Daoy (cell line): ENCODE data around the gene GPNMB. TPM values are rescaled to one million over a fixed set of nuclear protein-coding genes. Genes with fewer than 3 reads are reported as not detected.
"Not testable (repeated sequence)": the region's sequence is repeated elsewhere in the genome, so short reads cannot be mapped to it uniquely, and the experiment has no call there.

ENCODE experiments used
- DNase-seq: peaks from one replicate; pipeline ENCODE4 v3.0.0-alpha.2; 2015; ENCODE audit warnings: low read depth
- total RNA-seq: library from RNA; depleted of rRNA; stranded (reverse); fragments of >200 nt; shearing (Covaris generic); gene quantifications from 2 replicates; pipeline ENCODE4 v1.2.3, GENCODE V29; 2014; rRNA removed

The GPNMB gene
- total RNA-seq, 1 experiment from 2014 or later = 6.9 TPM

- peak; percentile 54 for DNase-seq
Observed at GRCh38 chr7:23299770-23300300, 53.3 kb downstream of the GPNMB start.

DNA sequence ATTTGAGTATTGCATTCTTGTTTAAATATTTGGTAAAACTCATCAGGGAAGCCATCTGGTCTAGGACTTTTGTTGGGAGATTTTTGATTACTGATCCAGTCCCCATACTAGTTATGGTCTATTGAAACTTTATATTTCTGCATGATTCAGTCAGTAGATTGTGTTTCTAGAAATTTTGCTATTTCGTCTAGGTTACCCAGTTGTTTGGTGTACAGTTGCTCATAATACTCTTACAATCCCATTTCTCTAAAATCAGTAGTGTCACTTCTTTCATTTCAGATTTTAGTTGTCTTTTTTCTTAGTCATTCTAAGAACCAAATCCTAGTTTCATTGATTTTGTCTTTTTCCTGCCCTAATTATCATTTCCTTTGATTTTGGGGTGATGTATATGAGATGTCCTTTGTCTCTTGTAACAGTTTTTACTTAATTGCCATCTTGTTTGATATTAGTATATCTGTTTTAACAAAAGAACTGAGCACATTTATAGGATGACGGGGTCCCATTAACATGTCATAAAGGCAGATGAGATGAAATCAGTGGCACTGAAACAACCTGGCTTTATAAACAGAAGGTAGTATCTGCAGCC is 60.5 kb downstream of the GPNMB start:
- DNase-seq = no peak

- DNase-seq = no peak
Observed at GRCh38 chr7:23308754-23309153, 62.2 kb downstream of the GPNMB start.

DNA sequence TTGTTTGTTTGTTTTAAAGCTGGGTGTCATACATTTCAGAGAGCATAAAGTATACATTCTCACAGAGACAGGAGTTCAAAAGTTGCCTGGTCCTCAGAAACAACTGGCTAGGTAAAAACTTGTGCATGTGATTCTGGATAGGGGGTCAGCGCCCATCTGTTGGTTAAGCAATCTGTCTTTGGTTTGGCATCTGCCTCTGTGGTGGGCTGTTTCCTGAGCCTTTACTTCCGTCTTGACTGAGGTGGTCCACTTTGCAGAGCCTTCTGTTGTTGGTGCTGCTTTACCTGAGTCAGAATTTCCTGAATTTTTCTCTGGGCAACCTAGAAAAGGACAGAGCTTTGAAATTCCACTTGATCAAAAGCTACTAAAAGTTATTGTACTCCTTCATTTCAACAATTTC is 65.6 kb downstream of the GPNMB start:
- not testable (repeated sequence) for DNase-seq

DNA sequence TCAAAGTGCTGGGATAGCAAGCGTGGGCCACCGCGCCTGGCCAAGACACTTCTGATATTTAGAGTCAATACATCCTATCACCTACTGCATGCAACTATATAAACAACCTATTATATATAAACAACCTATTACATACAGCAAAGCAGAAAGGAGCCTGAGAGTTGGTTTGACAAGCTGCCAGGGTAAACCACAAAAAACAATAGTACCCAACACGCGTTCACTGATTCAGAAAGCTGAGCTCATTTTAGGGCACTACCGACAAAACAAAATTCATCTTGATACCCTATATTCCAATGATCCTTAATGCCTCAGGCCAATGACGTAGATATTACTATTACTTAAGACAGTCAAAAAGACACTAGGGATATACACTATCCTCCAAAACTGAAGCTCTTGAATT is 68.8 kb downstream of the GPNMB start:
- peak; percentile 60 for DNase-seq

Other genes starting within 250 kb of the GPNMB start
- gene HYCC1, start 232.6 kb upstream of the GPNMB start, total RNA-seq = 186 and 202 TPM in 2 replicates
- 101 and 119 TPM in 2 replicates for gene KLHL7, start 141.0 kb upstream of the GPNMB start, total RNA-seq
- 62.1 and 83.4 TPM in 2 replicates for gene NUP42, start 64.7 kb upstream of the GPNMB start, total RNA-seq
- gene MALSU1, start 52.6 kb downstream of the GPNMB start, total RNA-seq = 146 and 158 TPM in 2 replicates
- gene IGF2BP3, start 223.7 kb downstream of the GPNMB start, total RNA-seq = 277 and 349 TPM in 2 replicates